GM21390 (cell line): ENCODE measurements around the gene PRKAG2.
"Not testable (repeated sequence)": the region's sequence is repeated elsewhere in the genome, so short reads cannot be mapped to it uniquely, and the experiment has no call there.

Experiments
- ATAC-seq: cut with Tn5 transposase; IDR thresholded peaks from one replicate; pipeline ENCODE4 v1.9.1; 2021; ENCODE audit not compliant: unreplicated experiment

Gene PRKAG2

GRCh38 chr7:151806204-151806603, 70.7 kb downstream of the PRKAG2 start:
- no peak for ATAC-seq

- no peak for ATAC-seq
Observed at GRCh38 chr7:151805191-151805590, 71.7 kb downstream of the PRKAG2 start.

DNA sequence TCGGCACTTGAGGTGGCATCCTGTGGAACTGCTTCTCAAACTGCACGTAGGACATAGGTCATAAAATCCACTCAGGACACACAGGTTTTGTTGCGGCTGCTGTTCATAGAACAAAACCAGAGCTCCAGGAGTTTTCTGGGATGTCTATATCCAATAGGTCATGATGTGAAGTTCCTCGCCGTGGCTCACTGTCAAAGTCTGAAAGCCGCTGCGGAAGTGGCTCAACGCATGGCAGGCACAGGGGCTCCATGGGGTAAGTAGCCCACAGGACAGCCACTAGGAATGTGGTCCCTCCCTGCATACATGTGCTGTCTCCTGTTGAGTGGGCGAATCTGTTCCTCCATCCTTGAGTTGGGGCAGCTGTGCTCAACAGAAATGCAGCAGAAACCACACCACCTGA, 72.2 kb downstream of the PRKAG2 start:
- ATAC-seq, result no peak

DNA sequence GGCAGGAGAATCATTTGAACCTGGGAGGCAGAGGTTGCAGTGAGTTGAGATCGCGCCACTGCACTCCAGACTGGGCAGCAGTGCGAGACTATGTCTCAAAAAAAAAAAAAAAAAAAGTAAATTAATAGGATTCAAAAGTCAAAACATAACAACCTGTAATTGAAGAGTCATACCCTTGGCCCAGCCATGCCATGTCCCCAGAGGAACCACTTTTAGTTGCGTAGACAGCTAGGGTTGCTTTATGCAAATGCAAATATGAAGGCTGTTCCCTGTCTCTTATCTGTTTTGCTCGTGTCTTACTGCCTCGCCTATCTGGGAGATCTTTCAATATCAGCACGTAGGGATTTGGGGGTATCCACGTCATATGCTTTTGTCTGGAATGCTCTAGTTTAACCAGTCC, 73.1 kb downstream of the PRKAG2 start:
- ATAC-seq, result no peak

- no peak for ATAC-seq
Observed at GRCh38 chr7:151802469-151802846, 74.5 kb downstream of the PRKAG2 start.

DNA sequence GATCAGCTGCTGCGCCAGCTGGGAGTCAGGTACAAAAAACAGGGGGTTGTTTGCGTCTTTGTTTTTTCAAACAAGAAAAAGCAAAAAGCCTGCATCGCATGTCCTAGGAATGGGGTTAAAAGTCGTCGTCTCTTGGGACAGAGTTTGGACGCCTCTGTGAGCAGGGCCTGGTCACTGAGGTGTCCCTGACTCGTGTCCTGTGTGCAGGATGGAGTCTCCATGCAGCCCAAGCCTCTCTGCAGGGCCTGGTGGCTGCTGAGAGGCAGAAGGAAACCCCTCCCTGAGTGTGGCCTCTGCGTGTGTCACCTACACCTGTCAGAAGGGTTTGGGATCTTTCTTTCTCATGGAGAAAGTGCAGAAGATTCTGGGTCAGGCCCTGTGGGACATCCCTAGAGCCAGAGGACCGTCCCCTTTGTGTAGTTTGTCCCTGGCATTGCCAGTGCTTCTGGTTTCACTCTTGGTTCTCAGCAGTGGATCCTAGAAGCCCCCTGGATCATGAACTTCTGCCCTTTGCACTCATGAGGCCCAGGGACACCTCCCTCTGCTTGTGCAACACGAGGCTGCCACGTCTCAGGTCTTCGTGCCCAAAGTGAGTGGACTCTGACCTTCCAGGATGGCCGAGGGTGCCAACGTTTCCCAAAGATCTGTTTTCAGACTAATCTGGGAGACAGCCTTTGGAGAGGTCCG, 75.0 kb downstream of the PRKAG2 start:
- no peak for ATAC-seq

DNA sequence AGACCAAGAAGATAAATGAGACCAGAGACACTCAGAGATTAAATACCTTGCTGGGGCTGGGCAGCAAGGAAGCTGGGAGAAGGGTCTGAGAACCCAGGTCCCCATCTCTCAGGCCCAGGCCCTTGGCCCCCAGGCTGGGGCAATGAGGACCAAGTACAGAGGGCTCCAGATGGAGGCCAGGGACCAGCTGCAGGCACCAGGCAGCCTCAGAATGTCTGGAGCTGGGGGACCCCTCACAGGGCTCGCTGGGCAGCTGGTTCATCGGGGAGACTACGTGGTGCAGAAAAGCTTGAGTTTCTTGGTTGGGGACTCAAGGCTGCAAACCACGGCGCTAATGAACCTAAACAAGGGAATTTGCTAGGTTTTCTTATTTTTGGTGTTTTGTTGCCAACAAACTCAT, 75.6 kb downstream of the PRKAG2 start:
- ATAC-seq, result no peak

GRCh38 chr7:151800861-151801260, 76.1 kb downstream of the PRKAG2 start:
- no peak for ATAC-seq

DNA sequence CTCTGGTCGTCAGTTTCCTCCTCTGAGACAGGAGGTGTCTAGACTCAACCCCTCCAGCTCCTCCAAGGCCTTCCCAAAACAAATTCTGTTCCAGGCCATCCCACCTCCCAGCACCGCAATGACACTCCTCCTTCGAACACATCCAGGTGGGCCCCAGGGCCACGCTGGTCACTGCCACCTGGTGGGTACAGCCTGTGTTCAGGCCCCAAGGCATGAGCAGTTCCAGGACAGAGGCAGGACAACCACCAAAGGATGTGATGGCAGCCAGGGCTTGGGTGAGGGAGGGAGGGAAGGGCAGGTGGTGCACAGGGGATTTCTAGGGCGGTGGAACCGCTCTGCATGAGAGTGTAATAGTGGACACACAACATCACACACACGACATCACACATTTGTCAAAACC, 76.5 kb downstream of the PRKAG2 start:
- no peak for ATAC-seq

GRCh38 chr7:151799506-151799905, 77.4 kb downstream of the PRKAG2 start:
- no peak for ATAC-seq

GRCh38 chr7:151798851-151799448, 78.0 kb downstream of the PRKAG2 start:
- ATAC-seq, result no peak

GRCh38 chr7:151797667-151798307, 79.1 kb downstream of the PRKAG2 start:
- not testable (repeated sequence) for ATAC-seq

- ATAC-seq, result no peak
Observed at GRCh38 chr7:151796871-151797537, 79.9 kb downstream of the PRKAG2 start.

- no peak for ATAC-seq
Observed at GRCh38 chr7:151796091-151796870, 80.6 kb downstream of the PRKAG2 start.

DNA sequence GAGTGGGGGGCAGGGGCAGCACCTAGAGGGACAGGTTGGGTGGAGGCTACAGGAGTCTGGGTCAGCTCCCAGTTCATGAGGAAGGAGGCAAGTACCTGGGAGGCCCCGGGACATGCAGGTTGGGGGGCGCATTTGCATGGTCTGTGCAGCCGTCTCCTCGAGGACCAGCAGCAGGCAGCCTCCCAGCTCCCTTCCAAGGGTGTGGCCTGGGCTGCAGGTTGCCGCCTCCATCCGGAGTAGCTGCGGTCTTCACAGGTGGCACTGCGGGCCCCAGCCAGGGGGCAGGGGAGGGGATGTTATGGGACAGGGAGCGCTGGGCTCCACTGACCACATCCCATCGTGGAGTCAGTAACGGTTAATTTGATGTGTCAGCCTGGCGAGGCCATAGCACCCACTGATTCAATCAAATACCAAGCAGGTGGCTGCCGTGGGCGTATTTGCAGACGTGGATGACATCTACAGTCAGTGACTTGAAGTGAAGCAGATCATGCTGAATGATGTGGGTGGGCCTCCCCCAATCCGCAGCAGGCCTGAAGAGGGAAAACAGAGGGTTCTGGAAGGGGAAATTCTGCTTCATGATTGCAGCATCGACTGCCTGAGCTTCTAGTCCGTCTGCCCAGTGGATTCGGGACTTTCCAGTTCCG, 81.6 kb downstream of the PRKAG2 start:
- ATAC-seq, result no peak

- no peak for ATAC-seq
Observed at GRCh38 chr7:151794508-151795167, 82.3 kb downstream of the PRKAG2 start.

DNA sequence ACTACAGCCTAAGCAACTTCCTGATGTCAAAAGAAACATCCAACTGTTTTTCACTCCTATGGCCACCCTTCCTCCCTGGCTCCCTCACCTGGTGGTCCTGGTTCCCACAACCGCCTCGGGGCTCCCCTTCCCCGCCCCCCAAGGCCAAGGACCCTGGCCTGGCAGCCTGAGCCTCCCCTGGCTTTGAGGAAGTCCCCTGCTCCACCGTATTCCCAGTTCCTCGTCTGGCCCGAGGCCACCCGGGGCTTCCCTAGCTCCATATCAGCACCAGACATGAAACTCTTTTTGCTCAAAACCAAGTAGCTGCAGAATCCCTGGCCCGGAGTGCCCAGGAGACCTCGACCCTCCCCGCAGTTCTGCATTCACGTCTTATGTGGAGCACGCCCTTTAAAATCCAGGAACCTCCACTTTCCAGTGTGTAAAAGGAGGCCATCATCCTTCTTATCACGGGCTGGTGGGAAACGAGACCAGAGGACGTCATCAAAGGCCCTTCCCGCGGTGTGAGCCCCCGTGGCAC, 82.9 kb downstream of the PRKAG2 start:
- no peak for ATAC-seq

DNA sequence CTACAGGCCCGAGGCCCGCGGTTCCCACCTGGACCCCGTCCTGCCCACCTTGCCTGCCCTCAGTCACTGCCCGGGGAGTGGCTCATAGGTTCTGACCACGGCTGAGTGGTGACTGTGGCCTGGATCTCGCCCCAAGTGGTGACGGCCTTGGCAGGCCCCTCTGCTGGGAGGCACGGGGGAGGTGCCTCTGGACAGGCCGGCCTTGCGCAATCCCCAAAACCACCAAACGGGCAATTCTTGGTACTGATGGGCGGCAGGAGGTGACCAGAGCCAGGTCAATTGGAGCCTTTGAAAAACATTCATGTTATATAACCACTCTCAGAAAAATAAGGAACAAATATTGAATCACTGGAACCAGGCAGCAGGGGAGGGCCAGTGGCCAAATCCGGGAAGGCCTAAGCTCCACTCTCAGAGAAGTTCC, 83.4 kb downstream of the PRKAG2 start:
- no peak for ATAC-seq

- no peak for ATAC-seq
Observed at GRCh38 chr7:151792636-151793035, 84.3 kb downstream of the PRKAG2 start.

DNA sequence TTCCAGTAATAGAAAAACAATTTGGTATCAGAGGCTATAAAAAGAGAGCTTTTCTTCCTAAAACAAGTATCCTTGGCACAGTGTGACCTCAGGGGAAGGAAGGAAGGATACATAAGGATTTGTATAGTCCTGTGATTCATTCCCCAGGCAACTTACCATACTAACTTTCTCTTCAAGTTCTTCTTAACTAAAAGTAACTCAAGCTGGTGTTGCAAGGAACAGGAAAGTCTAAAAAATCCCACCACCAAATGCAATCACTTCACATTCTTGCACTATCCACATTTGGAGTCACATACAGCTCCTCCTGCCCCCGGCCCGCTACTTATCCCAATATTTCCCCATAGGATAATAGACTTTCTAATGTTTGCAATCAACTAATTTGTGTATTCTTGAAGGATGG, 84.8 kb downstream of the PRKAG2 start:
- ATAC-seq, result no peak
